Measurements from ENCODE around the gene TBPL2. TPM values are rescaled to one million over a fixed set of nuclear protein-coding genes. Genes with fewer than 3 reads are reported as not detected.
"Not testable (repeated sequence)": the region's sequence is repeated elsewhere in the genome, so short reads cannot be mapped to it uniquely, and the experiment has no call there.

Gene TBPL2
- total RNA-seq, 1 donor from 2014 or later, result not detected

DNA sequence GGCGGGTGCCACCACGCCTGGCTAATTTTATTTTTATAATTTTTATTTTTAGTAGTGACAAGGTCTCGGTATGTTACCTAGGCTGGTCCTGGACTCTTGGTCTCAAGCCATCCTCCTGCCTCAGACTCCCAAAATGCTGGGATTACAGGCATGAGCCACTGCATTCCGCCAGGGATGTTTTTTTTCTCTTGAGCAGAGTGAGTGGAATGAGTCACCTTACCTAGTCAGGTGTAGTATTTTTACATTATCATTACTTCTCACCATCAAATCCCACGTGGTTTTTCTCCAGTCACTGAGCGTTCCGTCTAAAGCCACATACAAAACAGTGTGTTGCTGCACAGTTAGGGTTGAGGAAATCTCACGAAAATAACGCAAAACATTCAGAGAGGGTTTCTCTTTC, 870 bp upstream of the TBPL2 start:
- DNase-seq (ENCODE audit: low read depth in 2 of 2), result no peak

DNA sequence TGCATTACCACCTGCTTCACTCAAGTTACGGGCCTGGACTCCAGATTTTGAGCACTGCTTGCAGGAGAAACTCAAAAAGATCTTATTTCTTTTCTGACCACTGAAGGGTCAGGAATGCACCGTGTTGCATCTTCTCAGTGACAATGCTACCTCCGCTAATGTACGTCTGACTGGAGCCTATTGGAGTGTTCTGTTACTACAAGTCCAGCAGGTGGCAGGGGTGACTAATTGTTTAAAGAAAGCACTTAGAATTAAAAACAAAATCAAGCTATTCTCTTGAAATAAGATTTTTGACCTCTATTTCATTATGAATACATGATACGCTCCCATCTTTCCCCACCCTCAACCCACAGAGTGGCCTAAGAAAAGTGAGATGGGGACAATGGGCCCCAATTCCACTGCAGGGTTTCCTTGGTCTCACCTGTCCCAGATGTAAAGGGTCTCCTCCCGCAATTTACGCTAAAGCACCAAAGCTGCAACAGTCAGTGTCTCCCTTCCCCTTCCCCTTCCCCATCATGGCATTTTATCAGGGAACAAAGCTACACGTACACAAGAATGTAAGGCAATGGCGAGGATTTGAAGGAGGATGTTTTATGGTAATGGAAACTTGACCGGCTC, 2.2 kb downstream of the TBPL2 start:
- DNase-seq (ENCODE audit: low read depth in 2 of 2), result peak; percentile 63 to 80

DNA sequence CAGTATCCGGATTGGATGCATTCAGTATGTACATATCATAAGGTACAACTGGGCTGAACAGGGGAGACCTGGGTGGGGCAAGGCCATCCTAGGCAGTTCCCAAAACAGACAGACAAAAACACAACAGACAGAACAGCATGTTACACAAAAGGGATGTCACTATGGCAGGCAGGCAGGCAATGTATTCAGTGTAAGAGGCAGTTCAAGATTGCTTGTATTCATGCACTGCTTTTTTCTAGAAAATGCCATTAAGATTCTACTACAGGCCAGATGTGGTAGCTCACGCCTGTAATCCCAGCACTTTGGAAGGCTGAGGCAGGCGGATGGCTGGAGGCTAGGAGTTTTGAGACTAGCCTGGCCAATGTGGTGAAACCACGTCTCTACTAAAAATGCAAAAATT, 3.5 kb downstream of the TBPL2 start:
- no peak for DNase-seq (ENCODE audit: low read depth in 2 of 2)

DNA sequence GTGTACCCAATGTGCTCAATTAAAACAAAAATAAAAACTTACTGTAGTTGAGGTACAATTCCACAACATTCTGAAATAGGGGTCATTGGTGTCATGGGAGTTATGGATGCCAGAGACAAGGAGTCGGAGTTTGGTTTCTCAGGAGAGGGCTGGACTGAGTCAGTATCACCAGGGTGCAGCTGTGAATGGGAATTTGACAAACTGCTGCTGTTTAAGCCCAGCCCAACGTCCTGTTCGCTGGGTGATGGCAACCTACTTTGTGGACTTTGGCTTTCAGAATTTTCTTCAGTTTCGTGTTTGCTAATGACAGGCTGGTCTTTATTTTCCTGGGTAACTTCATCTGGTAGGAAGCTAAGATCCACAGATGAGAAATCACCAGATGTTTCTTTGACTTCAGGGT, 3.9 kb downstream of the TBPL2 start:
- no peak for DNase-seq (ENCODE audit: low read depth in 2 of 2)

DNA sequence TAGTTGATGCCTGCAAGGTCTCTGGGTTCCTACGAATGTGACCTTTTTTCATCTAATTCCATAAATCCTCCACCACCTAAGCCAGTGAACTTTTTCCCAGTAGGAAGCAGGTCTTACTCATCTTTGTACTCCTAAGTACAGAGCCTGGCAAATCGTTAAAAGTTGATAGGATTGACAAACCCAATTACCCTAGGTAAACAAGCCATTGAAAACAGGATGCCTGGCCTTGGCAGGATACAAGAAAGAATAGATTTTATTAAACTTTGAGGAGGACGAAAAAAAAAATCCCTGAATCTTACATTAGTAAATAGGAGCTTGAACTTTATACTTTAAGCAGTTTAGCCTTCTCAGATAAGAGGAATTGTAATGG, 5.6 kb downstream of the TBPL2 start:
- DNase-seq (ENCODE audit: low read depth in 2 of 2), result peak in 1 of 2 donors; percentile 37

DNA sequence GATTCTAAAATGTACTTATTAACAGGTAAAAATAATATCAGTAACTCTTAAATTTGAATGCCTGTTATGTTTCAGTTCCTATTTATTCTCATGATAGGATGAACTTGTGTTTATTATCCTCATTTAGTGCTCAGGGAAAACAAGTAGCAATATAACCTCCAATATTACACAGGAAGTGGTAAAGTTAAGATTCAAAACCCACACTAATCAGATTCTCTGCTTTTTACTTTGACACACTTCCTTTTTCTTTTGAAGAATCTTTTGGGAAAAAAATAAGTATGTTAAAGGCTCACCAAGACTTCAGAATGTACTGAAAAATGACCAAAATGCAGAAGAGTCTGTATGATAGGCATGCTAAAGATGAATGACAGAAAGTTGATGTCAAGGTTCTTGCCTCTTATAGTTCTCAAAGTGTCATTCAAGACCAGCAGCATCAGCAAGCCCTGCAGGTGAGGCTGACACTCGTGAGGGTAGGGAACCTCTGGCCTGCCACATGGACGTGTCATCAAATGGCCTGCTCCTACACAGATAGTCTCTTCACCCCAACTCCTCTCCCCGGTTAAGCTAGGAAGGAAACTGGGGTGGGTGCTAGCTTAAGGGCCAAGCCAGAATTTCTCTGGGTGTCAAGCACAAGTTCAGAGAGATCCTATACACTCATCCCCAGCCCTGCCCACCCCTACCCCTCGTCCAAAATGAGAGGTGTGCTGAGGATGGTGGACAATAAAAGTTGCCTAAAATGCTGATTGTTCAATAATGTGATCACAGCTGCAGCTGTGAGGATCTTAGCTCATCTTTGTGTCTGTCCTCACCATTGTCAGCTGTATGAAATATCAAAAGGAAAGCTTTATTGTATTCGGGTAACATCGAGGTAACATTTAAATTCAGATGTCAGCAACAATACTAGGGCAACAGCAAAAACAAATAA, 6.3 kb downstream of the TBPL2 start:
- DNase-seq (ENCODE audit: low read depth in 2 of 2), result no peak

DNA sequence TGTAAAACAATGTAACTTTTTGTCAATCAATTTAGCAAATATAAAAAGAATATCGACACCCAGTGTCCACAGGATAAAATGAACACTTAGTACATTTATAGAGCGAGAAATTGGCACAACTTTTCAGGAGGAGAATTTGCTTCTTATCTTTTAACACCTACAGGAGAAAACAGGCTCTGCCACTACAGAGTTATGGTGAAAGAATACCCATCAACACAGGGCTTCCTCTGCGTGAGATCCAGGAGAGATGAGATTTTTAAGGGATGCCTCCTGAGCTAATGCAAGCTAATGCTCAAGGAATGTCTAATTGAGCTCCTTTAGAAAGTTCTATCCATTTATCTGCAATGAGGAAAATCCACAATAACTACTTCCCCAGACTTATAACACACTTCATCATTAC, 7.8 kb downstream of the TBPL2 start:
- DNase-seq (ENCODE audit: low read depth in 2 of 2), result no peak

DNA sequence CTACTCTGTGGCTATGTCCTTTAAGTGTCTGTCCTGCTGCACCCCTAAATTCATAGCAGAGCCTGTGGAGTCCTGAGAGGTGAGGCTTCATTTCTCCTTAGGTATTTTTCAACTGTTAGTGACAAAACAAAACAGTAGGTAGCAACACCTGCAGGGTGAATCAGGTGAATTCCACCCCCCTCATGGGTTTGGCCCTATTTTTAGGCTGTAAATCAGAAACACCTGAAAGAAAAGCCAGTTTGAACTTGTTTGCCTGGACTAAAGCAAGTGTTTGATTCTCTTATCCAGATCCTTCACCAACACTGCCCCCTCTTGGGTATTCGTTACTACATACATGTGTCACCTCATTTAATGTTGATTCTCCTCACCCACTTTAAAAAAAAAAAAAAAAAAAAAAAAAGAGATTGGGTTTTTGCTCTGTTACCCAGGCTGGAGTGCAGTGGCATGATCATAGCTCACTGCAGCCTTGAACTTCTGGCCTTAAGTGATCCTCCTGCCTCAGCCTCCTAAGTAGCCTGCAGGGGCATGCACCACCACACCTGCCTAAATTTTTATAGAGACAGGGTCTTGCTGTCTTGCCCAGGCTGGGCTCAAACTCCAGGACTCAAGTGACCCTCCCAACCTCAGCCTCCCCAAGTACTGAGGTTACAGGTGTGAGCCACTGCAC, 10.3 kb downstream of the TBPL2 start:
- DNase-seq (ENCODE audit: low read depth in 2 of 2), result peak; percentile 73 to 86

DNA sequence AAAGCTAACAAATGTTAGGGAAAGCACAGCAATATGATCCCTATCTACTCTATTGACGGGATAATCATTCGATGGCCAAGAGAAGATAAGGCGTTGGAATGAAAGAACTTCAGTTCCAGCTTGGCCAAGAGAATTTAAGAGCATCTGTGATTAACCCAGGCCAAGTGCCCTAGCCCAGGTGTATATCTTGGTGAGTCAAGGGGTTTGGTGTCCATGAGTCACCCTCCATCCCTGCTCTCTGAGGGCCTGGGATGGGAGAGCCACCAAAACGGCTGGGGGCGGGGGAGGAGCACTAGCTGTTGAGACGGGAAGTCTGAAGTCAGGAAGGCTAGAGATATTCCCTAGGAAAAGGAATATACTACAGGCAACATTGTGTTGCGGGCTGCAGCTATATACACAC, 13.0 kb downstream of the TBPL2 start:
- DNase-seq (ENCODE audit: low read depth in 2 of 2), result no peak

DNA sequence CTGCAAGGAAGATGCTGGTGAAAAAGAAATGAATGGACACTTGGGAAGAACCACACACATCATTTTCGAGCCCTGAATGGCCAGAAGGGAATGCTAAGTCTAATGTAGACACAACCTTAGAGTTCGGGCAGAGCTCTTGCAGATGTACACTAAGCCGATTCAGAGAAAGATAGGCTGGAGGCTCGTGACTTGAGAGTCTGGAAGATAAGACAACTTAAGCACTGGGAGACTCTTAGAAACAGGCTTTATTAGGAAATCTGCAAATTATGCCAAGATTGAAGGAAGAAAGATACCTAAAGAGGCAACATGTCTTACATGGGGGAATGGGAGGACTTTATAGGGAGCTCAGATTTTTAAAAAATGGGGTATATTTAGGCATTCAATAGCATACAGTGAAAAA, 13.5 kb downstream of the TBPL2 start:
- no peak for DNase-seq (ENCODE audit: low read depth in 2 of 2)

DNA sequence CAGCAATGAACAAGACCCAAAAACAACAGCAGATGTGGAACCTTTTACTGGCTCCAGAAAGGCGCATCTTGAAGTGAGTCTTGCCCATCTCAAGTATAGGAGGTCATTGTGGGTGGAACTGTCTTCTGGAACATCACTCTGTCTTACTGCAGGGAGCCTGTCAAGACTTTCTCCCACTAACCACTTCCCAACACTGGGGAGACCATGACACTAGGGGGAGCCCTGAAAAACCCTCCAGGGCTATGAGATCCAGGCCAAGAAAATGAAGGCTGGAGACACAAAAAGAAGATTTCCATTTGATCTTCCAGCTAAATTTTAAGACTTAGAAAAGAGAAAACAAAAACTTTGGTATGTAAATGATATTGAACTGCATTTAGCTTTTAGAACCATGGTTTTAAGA, 15.3 kb downstream of the TBPL2 start:
- no peak for DNase-seq (ENCODE audit: low read depth in 2 of 2)

DNA sequence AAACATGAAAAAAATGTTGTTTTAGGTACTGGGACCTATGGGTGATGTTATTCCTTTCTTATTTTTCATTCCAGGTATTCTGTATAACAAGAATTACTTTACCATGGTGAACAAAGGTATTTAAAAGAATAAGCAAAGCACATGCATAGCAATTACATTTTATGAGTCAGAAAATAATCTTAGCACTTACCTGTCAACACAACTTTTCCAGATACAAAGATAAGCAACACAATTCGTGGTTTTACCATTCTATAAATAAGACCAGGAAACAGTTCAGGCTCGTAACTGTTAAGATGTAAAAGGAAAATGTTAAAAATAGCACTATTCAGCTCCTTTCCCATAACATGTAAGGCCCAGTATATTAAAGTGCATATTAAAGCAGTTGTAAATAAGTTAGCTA, 16.4 kb downstream of the TBPL2 start:
- no peak for DNase-seq (ENCODE audit: low read depth in 2 of 2)

DNA sequence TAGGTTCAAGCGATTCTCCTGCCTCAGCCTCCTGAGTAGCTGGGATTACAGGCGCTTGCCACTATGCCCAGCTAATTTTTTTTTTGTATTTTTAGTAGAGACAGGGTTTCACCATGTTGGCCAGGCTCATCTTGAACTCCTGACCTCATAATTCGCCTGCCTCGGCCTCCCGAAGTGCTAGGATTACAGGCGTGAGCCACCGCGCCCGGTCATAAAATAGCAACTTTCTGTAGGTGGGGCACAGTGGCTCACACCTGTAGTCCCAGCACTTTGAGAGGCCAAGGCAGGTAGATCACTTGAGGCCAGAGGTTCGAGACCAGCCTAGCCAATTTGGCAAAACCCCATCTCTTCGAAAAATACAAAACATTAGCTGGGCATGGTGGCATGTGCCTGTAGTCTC, 18.1 kb downstream of the TBPL2 start:
- not testable (repeated sequence) for DNase-seq (ENCODE audit: low read depth in 2 of 2)

DNA sequence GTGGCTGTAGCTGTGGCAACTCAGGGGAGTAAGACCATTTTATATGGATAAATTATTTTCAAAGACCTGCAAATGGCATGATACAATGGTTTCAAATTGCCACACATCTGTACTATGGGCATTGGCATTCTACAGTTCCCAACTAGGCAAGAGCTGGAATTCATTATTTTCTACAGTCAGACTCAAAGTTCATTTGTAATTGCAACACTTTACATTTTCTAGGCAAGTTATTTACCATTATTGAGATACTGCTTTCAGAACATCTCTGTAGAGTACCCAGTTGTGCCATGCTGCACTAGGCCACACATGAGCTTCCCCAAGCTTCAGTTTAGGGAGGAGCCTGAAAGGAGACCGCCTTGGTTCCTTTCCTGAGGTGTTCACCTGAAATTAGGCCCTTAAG, 20.8 kb downstream of the TBPL2 start:
- DNase-seq (ENCODE audit: low read depth in 2 of 2), result no peak

DNA sequence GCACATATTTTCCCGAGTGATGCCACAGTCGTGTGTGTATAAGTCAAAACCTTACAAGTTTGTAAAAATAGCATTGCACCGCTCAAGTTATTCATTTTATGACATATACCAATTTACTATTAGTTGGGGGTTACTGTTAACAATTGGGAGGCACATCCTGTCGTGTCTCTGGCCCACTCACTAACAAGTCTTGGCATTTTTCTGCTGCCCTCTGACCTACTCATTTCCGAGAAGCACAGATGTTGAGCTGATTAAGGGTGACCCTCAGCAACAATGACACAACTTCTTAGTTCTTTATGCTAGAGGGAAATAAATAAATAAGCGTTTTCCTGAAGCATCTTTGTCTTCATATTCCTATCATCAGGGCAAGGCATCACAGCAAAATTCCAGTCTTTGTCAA, 22.0 kb downstream of the TBPL2 start:
- peak in 1 of 2 donors; percentile 85 for DNase-seq (ENCODE audit: low read depth in 2 of 2)

DNA sequence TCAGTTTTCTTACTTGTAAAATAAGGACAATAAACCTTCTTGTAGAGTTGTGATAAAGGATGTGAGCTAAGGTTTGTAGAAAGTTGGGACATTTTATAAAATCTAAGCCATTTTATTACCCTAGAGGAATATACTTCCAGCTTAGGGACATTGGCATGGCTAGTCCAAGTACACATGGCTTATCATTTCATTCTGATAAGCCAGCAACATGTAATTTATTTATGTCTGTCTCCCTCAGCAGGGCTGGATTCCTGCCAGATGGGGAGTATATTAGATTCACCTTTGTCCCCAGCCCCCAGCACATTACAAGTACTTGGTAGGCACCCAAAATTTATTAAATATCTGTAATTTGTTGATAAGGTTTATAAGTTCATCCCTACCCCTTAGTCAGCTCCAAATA, 22.5 kb downstream of the TBPL2 start:
- no peak for DNase-seq (ENCODE audit: low read depth in 2 of 2)

DNA sequence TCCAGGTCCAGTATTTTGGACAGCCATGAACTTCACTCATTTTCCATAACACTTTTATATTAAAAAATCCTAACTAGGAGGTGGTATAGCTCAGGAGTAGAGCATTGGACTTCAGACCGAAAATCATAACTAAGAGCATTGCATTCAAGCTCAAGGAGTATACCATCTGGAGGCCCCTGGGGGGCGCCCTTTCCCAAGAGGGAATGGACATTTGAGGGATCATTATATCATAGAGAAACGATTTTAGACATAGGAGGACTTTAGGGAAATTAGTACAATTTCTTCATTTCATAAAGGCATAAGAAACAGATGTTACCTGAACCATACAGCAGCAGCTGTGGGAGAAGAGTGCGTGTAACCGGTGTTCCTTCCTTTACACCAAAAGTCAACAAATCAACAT, 23.6 kb downstream of the TBPL2 start:
- DNase-seq (ENCODE audit: low read depth in 2 of 2), result peak in 1 of 2 donors; percentile 16

DNA sequence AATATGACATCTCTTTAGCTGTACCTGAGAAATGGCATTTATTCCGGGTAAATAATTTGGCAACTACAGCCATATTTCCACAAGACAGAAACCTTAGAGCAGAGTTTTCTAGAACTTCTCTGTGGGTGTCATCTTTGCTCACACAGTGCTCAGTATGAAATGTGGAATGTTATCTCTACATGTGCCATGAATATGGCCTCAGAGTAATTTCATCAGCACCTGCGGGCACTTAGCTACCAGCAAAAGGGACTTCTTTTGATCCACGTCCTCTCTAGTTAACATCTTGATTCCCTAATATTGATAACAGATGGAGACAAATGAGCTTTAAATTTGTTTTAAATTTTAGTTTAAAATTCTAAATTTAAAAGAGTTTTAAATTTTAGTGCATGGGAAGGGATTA, 25.9 kb downstream of the TBPL2 start:
- DNase-seq (ENCODE audit: low read depth in 2 of 2), result no peak

DNA sequence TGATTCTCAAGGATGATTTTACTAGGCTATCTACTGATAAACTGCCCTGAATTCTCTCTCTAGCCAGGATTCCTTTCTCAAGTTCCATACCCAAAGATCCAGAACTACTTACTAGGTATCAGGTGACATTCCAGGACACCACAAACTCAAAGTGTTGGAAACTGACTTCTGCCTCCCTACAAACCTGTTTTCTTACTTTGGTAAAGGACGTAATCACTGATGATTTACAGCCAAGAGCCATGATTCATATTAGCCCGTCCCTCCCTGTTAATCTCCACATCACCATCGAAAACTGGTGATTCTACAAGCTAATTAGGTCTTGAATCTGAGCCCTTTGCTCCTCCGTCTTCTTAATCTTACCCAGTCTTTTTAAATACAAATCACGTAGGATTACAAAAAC, 27.7 kb downstream of the TBPL2 start:
- DNase-seq (ENCODE audit: low read depth in 2 of 2), result no peak

DNA sequence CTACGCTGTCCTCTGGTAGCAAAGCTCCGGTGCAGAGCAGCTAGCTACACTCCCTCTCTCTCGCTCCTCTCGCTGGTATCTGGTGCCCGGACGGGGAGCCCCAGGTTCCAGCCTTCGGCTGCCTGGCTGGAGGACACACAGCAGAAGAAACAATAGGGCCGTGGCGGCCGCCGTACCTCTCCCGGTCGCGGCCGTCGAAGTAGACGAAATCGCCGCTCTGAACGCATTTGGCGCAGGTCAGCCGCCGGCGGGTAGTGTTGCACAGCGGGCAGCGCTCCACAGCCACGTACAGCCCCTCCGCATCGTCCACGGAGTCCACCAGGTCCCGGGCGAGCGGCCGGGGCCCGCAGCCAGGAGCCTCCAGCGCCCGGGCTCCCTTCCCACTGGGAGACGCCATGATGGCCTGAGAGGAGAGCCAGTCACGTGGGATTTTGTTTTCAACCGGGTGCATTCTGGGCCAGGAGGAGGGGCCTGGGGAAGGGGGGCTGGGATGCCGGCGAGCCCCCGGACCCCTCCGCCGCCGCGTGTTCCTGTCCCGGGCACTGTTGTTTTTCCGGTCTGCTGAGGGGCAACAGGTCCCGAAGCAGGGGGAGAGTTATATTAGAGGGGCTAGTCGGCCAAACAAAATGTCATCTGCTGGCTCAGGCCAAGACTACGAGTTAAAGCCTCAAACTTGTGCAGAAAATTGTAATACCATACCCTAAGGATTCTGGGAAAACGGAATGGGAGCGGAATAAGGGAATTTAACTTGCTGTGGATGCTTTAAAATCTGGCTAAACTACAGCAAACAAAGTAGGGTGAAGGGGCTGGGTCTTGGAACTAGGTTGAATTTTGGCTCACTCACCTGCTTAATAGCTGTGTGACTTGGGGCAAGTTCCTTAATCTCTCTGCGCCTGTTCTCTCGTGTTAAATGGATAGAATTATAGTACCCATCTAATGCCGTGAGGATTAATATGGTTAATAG, 28.7 kb downstream of the TBPL2 start, which contains the start of gene ATG14:
ATG14 (minus strand) TSS at position 405 of the 964 bp plus-strand sequence; CDS start at position 397, 8 bp downstream.
- DNase-seq (ENCODE audit: low read depth in 2 of 2), result peak; percentile 70 to 89

DNA sequence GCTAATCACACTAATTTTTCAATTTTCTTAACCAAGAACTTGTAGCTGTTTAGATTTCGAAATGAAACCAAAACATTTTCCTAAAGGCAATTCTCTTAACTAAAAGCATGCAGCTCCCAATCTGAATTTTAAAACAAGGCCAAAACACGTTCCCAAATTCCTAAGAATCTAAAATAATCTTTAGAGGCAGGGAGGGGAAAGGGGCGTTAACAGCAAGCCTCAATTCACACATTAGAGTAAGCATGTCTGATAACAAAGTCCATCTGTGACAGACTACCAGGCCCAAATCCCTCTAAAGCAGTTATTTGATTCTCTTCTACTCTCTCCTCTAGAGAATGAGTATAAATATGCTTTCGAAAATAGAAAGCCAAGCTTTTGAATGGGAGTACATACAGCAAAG, 29.5 kb downstream of the TBPL2 start:
- no peak for DNase-seq (ENCODE audit: low read depth in 2 of 2)

Measured in dermis microvascular lymphatic vessel endothelial cell (primary cell).